GM19324 (cell line): Measurements from ENCODE around the gene MCF2L2.
"Not testable (repeated sequence)": the region's sequence is repeated elsewhere in the genome, so short reads cannot be mapped to it uniquely, and the experiment has no call there.

Source experiments
- ATAC-seq: cut with Tn5 transposase; IDR thresholded peaks from one replicate; pipeline ENCODE4 v1.9.1; 2021; ENCODE audit warnings: mild to moderate bottlenecking, moderate library complexity; ENCODE audit not compliant: unreplicated experiment, low FRiP score

MCF2L2 gene

DNA sequence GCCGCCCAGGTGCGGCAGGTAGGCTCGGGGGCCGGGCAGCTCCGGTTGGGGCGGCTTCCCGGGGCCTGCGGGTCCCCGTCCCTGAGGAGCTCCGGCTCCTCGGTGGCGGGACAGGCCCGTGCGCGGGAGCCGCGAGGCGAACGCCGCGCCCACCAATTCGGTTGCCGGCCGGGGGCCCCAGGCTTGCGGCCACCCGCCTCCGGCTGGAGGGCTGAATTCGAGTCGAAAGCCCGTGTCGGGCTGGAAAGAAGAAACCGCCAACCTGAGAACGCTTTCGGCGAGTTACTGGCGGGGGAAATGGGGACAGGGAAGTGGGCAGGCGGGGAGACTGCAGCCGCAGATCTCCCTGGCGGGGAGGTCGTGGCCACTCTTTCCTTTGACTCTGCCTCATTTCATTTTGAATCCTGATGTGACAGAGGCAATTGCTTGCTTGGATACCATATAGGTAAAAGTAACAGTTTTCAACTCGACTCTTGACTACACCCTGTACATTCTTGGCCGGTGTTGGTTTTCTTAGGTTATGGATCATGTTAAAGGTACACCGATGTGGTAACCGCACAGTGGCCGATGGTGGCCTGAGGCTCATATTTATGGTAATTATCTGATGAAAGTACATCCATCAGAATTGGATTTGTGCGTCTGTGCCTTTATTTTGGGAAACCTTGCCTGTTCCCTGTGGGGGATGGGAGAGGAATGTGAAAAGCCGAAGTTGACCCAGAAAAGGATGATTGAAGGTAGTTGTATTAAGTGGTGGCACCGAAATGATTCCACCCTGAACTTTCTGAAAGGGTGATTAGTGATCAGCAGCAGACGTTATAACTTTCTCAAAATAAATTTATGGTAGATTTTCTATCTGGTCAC is 173.7 kb downstream of the MCF2L2 start:
- ATAC-seq = no peak

DNA sequence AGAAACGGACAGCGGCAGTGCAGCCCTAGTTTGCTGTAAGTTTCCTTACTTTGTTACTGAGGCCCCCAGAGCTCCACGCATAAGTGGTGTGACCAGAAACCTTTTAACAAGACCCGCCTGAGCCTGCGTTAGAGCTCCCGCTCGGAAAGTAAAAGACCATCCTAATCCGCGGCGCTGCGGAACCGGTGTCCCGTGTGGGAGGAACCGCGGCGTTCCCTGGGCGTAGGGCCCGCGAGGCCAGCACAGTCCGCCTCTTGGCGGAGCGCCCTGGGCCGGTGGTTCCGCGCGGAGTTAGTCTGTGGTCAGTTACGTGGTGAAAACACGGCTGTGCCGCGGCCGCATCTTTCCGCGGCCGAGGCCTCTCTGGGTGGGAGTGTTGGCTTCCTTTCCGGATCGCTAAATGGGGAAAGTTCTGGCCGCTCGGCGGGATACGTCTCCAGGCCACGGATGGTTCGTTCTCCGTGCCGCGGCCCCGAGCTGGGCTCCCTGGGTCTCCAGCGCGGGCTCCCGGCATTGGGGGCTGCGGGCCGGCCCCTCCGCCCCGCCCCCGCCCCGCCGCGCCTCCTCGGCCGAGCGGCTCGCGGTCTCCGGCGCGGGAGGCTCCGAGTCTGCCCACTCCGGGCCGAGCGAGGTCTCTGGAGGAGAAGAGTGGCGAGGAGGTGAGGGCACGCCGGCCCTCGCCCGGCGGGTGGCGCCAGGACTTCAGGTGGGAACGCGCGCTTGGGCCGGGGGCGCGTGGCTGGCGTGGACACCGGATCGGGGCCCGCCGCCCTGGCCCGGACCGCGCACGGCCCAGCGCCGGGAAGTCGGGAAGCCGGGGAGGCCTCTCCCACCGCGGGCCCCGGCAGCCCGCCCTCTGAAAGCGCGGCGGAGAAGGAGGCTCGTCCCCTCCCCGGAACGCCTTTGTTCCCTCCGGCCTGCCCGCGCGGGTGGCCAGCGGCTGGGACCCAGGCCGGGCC is 174.6 kb downstream of the MCF2L2 start:
- no peak for ATAC-seq

DNA sequence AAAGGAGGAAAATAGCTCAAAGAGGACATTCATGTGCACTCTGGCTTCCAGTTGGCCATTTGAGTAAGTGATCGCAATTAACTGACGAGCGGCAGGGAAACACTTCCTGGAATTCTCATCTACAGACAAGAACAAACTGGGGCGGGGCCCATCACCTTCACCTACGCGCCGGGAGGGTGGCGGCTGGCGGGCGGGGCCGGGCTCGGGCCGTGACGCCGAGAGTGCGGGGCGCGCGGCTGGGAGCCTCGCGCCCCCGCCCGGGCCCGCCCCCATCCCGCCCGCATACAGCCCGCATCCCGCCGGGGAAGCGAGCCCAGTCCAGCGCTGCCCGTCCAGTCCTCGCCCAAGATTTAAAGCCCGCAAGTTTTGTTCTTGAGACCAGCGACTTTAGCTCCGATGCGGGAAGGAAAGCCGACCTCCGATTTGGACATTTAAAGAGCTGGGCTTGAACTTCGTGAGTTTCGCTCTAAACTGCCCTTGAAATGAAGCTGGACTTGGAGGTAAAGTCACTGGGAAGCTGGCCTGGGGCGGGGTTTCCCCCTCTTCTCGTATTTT is 175.4 kb downstream of the MCF2L2 start, which contains the start of gene B3GNT5:
TSS of gene B3GNT5 (plus strand) at position 281 of the 555 bp plus-strand sequence. CDS start 16,546 bp downstream, outside the sequence.
- no peak for ATAC-seq

DNA sequence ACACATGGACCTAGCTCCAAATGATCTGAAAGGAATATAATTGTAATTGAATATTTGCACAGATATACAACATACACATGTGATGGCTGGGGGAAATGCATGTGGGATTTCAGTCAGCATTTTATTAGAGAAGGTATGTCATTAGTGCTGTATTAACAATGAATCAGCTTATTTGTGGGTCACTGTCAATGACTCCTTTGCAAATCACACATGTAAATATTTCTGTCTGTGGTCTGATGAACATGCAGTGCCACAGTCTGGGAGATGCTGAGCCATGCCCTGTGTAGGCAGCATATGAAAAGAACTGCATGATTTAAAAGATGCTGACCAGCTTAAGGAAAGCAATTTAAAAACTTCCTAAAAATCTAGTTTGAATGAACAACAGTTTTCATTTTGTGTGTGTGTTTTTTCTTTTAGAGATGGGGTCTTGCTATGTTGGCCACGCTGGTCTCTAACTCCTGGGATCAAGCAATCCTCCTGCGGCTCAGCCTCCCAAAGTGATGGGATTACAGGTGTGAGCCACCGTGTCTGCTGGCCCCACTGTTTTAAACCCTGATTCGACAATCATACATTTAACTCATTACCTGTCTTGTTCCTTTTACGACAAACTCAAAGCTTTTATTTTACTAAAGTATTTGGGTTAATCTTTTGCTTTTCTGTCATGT is 176.2 kb downstream of the MCF2L2 start:
- ATAC-seq = no peak

DNA sequence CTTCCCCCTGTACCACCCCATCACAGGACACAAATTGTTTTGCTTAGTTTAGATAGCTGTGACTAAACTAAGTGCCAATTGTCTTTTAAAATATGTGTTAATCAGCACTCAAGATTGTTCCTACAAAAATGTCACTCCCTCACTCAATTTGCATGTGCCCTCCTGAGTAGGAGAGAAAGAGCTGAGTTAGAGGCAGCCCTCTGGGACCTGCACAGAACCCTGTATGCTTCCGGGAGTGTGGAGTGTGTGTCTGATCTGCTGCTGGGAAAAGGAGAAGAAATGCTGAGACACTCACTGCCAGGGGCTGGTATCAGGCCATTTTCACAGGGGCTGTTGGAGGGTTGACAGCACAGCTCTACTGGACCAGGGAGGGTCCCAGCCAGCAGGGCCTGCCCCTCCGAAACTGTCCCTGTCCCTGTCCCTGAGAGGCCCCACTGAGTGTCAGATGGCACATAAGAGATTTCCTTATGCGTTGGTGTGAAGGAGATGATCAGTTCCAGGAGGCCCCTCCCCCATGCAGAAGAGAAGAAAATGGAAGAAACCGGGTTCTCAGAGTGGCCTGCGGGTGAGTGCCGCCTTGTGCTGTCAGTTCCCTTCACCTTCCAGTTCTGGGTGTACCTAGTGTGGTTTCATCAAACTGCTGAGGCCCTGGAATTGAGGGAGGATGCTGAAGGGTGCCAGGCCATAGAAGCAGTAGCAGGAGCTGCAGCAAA is 179.3 kb downstream of the MCF2L2 start:
- no peak for ATAC-seq

DNA sequence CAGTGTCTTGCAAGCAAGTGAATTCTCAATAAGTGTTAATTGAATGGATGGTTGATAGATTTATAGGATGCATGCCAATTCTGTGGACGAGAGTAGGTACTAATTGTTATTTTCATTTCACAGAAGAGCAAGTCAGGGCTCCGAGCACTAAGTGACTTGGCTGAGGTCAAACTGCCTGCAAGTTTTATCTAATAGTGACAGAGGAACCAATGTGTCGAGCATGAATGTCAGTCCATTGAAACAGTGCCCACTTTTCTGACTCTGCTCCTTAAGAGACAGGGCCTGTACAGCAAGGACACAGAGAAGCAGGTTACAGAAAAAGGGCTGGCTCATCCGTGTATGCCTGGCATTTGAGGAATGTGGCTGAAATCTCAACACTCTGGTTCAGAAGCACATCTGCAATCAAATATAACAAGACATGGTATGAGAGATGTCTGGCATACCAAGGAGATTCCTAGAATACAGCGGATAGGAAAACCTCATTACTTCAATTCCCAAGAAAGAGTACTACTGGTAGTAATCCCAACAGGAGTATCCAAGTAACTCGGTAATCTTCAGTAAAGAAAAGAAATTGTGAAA is 181.3 kb downstream of the MCF2L2 start:
- no peak for ATAC-seq

DNA sequence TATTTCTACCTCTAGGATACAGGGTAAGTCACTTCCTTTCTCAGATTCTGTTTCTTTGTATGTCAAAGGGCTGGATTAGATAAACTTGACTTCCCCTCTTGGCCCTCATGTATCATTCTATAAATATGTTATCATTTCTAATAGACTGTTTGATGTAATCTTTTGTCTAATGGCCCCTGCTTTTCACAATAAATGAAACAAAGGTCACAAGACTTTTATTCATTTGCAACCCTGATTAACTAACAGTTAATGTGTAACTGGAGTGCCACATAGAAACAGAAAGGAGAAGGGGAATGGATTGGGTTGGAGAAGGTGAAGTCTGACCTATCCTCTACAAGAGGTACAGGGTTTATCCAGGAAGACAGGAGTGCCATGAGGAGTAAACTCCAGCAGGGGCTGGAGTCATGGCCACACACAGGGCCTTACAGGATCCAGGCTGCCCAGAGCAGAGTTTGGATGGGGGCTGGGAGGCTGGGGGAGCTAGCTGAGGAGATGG is 183.4 kb downstream of the MCF2L2 start:
- no peak for ATAC-seq

DNA sequence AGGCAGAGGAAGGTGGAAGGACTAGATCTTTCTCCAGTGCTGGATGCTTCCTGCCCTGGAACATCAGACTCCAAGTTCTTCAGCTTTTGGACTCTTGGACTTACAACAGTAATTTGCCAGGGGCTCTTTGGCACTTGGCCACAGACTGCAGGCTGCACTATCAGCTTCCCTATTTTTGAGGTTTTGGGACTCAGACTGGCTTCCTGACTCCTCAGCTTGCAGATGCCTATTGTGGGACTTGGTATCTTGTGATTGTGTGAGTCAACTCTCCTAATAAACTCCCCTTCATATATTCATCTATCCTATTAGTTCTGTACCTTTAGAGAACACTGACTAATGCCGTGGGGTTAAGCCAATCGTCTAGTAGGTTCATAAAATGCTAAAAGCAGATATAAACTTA is 184.2 kb downstream of the MCF2L2 start:
- ATAC-seq = no peak

DNA sequence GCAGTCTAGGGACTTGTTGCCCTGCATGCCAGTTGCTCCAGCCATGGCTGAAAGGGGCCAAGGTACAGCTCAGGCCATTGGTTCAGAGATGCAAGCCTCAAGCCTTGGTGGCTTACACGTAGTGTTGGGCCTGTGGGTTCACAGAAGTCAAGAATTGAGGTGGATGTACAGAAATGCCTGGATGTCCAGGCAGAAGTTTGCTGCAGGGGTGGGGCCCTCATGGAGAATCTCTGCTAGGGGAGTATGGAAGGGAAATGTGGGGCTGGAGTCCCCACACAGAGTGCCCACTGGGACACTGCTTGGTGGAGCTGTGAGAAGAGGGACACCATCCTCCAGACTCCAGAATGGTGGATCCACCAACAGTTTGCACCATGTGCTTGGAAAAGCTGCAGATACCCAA is 186.0 kb downstream of the MCF2L2 start:
- no peak for ATAC-seq

DNA sequence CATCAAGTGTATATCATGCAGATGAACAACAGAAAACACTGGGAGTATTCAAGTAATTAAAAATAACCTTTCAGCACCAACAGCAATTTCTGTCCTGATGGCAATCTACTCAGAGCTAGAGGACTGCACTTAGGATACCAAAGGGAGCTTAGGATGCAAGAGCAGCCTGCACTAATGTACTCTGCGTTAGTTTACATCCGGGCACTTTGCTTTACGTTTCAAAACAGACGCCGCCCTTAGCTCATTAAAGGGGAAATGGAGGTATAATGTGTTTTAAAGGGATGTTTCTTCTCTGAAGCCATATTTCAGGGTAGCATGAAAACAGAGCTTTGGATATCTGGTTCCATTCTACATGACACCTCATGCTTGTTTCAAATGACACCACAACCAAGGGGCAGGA is 189.4 kb downstream of the MCF2L2 start:
- ATAC-seq = no peak

DNA sequence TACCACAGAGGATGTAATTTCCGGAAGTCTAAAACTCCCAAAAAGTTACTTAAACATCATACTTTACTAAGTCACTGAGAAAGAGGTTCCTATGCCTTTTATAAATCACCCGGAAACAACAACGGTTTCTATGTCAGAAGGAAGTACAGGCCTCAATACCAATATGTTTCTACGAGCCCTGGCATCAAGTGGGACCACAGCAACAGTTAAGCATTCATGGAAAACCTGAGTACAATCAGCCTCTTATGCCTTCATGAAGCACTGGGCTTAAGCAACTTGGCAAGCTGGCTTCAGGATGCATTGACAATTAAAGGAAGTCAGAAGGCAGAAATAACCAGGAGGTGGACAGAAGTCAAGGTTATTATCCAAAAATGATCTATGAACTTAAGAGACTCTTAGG is 194.5 kb downstream of the MCF2L2 start:
- no peak for ATAC-seq

DNA sequence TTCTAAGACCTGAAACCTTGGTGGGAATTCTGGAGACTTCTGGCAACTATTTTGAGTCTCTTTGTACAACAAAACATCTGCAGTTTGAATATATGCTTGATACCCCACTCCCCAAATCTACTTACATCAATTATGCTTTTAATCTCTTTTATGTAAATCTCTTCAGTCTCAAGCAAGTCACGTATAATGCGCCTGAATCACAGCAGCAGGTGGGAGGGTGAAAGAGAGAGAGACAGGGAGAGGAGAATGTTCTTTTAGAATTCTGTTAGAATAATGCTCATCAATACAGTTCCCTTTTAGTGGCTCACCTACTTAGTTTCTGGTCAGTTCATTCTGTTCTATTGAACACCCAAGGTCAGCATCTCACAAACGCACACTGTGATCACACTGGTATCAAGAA is 197.6 kb downstream of the MCF2L2 start:
- ATAC-seq = no peak

DNA sequence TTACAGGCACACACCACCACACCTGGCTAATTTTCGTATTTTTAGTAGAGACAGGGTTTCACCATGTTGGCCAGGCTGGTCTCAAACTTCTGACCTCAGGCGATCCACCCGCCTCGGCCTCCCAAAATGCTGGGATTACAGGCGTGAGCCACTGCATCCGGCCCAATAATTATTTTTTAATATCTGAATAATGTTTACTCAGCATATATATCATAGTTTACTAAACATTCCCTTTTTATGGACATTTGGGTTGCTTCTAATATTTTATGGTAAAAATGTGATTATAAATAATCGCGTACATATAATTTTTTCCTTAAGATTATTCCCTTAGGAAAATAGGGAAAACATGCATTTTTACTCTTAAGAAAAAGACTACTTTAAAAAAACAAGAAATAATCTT is 198.2 kb downstream of the MCF2L2 start:
- not testable (repeated sequence) for ATAC-seq

DNA sequence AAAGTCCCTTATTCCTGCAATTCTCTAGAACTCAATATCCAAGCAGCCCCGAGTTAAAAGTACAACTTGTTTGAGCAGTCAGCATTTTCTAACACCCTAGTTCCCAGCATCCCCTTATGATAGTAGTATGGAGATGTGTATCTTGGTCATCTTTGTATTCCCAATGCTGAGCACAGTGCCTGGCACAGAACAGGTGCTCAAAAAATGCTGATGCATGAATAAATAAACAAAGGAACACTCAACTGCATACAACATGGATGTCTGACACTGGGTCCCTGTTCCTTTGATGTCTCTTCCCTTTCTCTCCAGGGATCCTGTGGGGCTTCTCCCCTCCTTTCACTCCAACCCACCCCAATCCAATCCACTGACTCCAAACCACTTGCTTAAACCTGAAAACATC is 199.2 kb downstream of the MCF2L2 start:
- ATAC-seq = no peak

DNA sequence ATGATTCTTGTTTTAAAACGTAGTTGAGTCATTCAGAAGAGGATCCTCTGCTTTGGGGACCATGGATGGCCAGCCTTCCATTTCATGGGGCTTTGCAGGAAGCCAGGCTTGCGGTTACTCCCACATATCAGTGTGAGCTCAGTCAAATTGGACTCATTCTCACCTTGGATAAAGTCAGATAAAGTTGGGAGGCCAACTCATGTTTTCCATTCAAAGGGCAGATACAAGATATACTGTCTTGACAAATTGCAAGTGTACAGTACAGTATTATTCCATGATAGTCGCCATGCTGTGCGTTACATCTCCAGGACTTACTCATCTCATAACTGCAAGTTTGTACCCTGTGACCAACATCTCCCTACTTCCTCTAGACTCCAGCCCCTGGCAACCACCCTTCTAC is 200.8 kb downstream of the MCF2L2 start:
- ATAC-seq = no peak

DNA sequence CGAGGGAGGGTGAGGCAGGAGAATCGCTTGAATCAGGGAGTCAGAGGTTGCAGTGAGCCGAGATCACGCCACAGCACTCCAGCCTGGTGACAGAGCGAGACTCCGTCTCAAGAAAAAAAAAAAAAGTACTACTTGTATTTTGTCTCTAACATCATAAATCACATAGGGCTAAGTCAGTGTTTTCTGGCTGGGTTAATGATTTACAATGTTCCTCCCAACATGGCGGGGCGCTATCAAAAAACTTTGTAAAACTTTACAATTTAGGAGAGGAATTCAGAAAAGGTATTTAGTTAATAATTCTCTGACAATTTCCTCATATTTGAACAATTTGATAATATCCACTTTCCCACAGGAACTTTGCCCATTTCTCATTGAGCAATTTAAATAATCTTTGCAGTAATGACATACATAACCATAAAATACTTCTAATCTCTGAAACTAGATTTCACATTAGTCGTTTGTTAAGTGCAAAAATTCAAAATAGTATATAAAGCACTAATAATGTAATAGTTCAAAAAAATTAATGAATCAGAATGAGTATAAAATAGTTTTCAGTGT is 202.0 kb downstream of the MCF2L2 start:
- no peak for ATAC-seq

DNA sequence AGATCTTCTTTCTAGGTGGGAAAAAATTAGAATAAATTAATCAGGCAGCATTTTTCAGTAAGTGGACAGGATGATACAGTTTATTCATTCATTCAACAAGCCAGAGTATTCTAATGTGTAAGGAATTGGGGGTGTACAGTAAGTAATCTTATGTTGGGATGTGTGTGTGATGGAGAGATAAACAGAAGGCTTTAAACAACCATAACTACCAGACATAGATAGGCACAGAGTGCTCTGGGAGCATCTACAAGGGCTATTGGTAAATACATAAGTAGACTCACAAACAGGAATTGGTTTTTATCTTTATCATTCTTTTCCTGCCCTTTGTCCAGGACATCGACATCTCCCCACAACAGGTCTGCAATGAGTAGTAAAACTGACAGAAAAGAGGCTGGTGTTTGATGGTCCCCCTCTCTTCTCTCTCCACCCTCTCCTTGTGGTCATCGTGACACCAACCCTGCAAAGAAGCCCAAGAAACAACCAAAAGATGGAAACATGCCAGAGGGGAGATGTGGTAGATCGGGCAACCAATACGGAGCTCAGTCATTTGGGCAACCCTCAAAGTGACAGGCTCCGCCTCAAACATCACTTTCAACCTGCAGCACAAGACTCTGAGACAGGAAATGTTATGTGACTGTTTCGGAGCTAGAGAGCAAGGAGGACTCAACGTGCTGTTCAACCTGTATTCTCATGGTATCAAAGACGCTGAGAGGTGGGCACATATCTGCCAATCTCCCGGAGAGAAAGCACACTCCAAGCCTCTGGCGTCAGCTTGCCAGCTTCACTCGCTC is 204.0 kb downstream of the MCF2L2 start:
- ATAC-seq = no peak

DNA sequence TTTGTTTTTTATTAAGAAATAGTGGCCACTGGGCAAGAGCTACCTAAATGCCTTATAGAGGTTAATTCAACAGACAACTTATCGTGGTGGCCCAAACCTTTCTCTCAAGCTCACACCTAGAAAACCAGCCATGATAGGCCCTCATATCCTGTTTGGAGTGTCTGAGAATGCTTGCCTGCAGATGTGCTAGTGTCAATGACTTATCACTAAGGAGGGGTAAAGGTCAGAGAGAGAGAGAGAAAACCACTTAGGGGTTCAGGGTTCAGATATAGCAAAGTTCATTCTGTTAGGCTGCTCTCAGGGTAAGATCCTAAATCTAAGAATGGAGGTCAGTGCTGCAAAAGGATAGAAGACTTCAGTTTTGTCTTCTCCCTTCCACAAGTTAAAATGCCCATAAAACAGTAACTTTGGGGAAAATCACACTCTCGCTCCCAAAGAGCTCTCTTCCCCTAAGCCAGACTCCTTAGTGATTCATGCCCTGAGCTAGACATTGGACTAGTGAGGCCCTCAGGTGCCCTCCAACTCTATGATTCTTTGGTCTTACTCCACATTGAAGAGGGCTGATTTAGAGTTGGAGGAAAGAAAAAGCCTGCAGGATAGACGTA is 205.7 kb downstream of the MCF2L2 start:
- no peak for ATAC-seq
